Ishikawa (cell line): Measurements from ENCODE around the gene SLC25A48.

Source experiments
- CEBPB ChIP-seq: IDR thresholded peaks from 2 replicates; pipeline ENCODE4 v1.6.1; 2012
- CREB1 ChIP-seq: IDR thresholded peaks from 2 replicates; pipeline ENCODE4 v1.6.1; 2012; ENCODE audit warnings: low read depth
- EGR1 ChIP-seq: IDR thresholded peaks from 2 replicates; pipeline ENCODE4 v1.6.1; 2012
- EP300 ChIP-seq: IDR thresholded peaks from 2 replicates; pipeline ENCODE4 v1.6.1; 2012; ENCODE audit warnings: borderline replicate concordance
- FOXM1 ChIP-seq: IDR thresholded peaks from 2 replicates; pipeline ENCODE4 v1.6.1; 2012; ENCODE audit warnings: low read depth, borderline replicate concordance
- MAX ChIP-seq: IDR thresholded peaks from 2 replicates; pipeline ENCODE4 v1.6.1; 2012
- NFIC ChIP-seq: IDR thresholded peaks from 2 replicates; pipeline ENCODE4 v1.6.1; 2012
- RAD21 ChIP-seq: IDR thresholded peaks from 2 replicates; pipeline ENCODE4 v1.6.1; 2012; ENCODE audit warnings: low read depth
- REST ChIP-seq: IDR thresholded peaks from 2 replicates; pipeline ENCODE4 v1.6.1; 2012; ENCODE audit warnings: low read depth, mild to moderate bottlenecking
- TAF1 ChIP-seq: IDR thresholded peaks from 2 replicates; pipeline ENCODE4 v1.6.1; 2012; ENCODE audit warnings: low read depth, mild to moderate bottlenecking
- TCF12 ChIP-seq: IDR thresholded peaks from 2 replicates; pipeline ENCODE4 v1.6.1; 2012; ENCODE audit warnings: low read depth
- TEAD4 ChIP-seq: IDR thresholded peaks from 2 replicates; pipeline ENCODE4 v1.6.1; 2012
- USF1 ChIP-seq: IDR thresholded peaks from 2 replicates; pipeline ENCODE4 v1.6.1; 2012
- YY1 ChIP-seq: IDR thresholded peaks from 2 replicates; pipeline ENCODE4 v1.6.1; 2012; ENCODE audit warnings: low read depth
- ZBTB7A ChIP-seq: IDR thresholded peaks from 2 replicates; pipeline ENCODE4 v1.6.1; 2012; ENCODE audit warnings: low read depth

The SLC25A48 gene

GRCh38 chr5:135822959-135823358 lies 11.5 kb upstream of the SLC25A48 start:
- TF ChIP-seq EP300, result no peak
- no peak for TF ChIP-seq REST
- no peak for TF ChIP-seq CEBPB
- TF ChIP-seq TAF1, result no peak
- no peak for TF ChIP-seq EGR1
- no peak for TF ChIP-seq NFIC
- TF ChIP-seq RAD21, result no peak
- no peak for TF ChIP-seq USF1
- no peak for TF ChIP-seq MAX
- no peak for TF ChIP-seq TEAD4
- no peak for TF ChIP-seq CREB1
- TF ChIP-seq YY1, result no peak
- no peak for TF ChIP-seq ZBTB7A
- TF ChIP-seq TCF12, result no peak
- TF ChIP-seq FOXM1, result no peak

- TF ChIP-seq RAD21 (no peak), NFIC (no peak), YY1 (no peak), EGR1 (no peak), TAF1 (no peak), ZBTB7A (no peak), TCF12 (no peak), MAX (no peak), CEBPB (no peak), TEAD4 (no peak), FOXM1 (no peak), REST (no peak), USF1 (no peak), EP300 (no peak), CREB1 (no peak)
These were observed 10.6 kb upstream of the SLC25A48 start for GRCh38 chr5:135823881-135824280.

GRCh38 chr5:135824541-135825041 lies 9.9 kb upstream of the SLC25A48 start:
- no peak for TF ChIP-seq RAD21
- no peak for TF ChIP-seq CEBPB
- no peak for TF ChIP-seq TEAD4
- no peak for TF ChIP-seq YY1
- TF ChIP-seq FOXM1, result no peak
- TF ChIP-seq CREB1, result no peak

GRCh38 chr5:135825373-135826220 lies 8.9 kb upstream of the SLC25A48 start:
- TF ChIP-seq EGR1 (no peak), NFIC (no peak), FOXM1 (no peak), EP300 (no peak), USF1 (no peak), CREB1 (no peak), TAF1 (no peak), CEBPB (no peak), MAX (no peak), RAD21 (no peak), REST (no peak), TEAD4 (no peak), TCF12 (no peak), YY1 (no peak), ZBTB7A (no peak)
